SK-N-DZ (cell line): ENCODE results near the gene YRDC. TPM values are rescaled to one million over a fixed set of nuclear protein-coding genes. Genes with fewer than 3 reads are reported as not detected.
A peak's percentile ranks its signal among the peaks of the same experiment; 100 is the strongest.

ENCODE experiments used
- DNase-seq: peaks from one replicate; pipeline ENCODE4 v3.0.0-alpha.2; 2015; ENCODE audit warnings: low spot score
- polyA plus RNA-seq, 2 experiments: library from polyadenylated mRNA; depleted of rRNA; stranded (reverse); fragments of >200 nt; gene quantifications; 2 replicates each; pipeline ENCODE4 v1.2.3, GENCODE V29; 2014

YRDC gene
- 33.2 and 33.4 TPM in 2 replicates for polyA plus RNA-seq (2014; cell fraction: cytosol; rRNA removed)
- polyA plus RNA-seq (2014; cell fraction: nucleus; rRNA removed), result 15.2 and 15.7 TPM in 2 replicates

DNA sequence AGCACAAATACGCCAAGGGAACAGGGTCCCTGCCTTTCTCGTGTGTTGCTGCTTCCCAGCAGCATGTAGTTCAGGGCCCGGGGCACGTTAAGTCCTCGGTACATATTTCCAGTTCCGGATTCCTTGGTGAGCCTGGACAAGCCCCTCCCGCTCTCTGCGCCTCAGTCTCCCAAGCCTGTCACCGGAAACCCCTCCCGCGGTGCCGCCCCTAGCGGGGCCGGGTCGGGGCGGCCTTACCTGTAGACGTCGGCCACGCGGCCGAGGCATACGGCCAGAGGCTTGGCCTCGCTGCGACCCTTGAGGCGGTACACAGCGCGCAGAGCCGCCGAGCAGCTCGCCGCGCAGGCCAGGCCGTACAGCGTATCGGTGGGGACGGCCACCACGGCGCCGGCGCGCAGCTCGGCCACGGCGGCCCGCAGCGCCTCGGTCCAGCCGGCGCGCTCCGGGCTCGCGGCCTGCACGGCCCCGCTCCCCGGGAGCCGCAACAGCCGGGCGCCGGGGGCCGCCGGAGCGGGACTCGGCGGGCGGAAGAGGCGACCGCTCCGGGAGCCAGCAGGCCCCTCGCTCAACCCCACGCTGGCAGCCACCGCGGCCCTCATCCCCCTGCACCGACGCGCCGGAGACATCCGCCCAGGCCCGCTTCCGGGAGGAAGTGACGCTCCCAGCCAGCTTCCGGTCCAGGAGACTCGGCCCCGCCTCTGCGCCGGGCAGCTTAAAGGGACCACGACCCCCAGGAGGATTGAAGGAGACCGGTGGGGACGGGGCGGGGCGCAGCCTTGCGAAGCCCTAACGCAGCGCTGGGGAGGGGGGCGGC is at the start of gene YRDC, which contains the start of gene C1orf122:
TSS of gene YRDC (minus strand) at position 654 of the 814 bp plus-strand sequence. CDS start at position 626, 28 bp downstream.
TSS of gene C1orf122 (plus strand) at position 236 of the 814 bp plus-strand sequence. CDS start 615 bp downstream, outside the sequence.
- DNase-seq, result peak; percentile 91

DNA sequence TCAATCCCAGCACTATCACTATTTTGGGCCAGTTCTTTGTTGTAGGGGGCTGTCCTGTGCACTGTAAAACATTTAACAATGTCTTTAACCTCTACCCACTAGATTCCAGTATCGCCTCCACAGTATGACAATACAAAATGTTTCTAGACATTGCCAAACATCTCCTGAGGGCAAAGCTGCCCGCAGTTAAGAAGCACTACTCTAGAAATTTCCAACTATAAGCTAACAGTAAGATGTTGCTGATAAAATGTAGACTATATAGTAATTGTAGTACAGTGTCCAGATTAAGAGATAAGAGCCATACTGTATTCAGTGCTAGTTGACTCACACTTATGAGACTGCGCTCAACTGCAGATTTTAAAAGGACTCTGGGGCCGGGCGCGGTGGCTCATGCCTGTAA is 46.4 kb upstream of the YRDC start:
- DNase-seq, result no peak

DNA sequence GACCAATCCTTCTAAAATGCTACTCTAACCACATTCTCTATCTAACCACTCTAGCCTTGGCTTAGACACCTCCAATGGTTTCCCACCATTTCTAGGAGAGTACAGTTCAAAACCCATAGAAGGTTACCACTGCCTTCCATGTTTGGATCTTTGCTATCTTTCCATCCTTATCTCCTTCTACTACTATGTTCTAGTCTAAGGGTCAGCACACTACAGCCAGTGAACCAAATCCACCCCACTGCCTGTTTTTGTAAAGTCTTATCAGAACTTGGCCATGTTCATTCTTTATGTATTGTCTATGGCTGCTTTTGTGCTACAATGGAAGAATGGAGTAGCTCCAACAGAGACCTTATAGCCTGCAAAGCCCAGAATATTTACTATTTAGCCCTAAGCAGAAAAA is 45.1 kb upstream of the YRDC start:
- no peak for DNase-seq

- no peak for DNase-seq
Observed at GRCh38 chr1:37851782-37852210, 43.8 kb upstream of the YRDC start.

DNA sequence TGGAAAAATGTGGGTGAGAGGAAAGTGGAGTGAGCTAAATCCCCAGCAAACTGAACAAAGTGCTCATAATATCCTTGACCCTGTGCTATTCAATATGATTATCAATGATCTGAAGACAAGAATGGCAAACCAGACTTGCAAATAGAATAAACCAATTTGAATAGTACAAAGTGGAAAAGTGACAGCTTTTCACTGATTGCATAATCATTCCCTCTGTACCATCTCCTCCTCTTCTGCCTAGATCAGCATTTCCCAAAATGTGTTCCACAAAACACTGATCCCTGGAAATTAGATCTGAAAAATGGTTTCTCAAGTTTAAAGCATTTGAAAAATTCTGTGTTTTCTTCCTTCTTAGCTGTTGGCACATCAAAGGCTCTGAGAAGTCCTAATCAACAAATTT is 43.3 kb upstream of the YRDC start:
- DNase-seq, result no peak

DNA sequence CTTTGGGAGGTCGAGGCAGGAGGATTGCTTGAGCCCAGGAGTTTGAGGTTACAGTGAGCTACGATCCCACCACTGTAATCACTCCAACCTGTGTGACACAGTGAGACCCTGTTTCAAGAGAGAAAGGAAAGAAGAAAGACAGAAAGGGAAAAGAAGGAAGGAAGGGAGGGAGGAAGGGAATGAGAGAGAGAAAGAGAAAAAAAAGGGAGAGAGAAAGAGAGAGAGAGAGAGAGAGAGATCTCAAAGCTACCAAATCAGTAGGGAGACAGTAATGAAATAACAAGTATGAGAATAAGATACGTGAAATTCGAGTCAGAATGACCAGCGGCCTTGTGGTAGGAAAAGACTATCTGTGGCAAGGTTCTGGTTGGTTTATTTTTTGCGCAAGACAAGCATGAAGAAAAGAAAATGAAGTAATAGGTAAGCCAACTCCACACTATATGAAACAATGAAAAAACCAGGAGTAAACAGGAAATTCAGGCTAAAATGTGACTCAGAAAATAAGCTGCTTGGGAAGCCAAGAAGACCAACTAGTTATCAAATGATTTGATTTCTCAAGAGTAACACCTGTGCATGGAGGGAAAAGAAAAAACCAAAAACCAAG is 42.4 kb upstream of the YRDC start:
- no peak for DNase-seq

DNA sequence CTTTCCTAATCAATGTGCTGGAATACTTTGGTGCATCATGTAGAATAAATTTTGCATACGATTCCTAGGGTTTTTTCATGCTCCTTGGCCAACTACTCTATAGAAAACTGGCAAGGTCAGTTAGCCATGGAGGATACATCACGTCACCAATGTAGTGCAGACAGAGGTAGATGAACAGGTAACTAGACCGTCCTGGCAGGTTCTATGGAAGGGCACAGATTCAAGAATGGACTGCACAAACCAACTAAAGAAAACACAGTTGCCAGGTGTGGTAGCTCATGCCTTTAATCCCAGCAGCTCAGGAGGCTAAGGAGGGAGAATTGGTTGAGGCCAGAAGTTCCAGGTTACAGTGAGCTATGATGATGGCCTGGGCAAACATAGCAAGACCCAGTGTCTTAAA is 41.5 kb upstream of the YRDC start:
- no peak for DNase-seq

DNA sequence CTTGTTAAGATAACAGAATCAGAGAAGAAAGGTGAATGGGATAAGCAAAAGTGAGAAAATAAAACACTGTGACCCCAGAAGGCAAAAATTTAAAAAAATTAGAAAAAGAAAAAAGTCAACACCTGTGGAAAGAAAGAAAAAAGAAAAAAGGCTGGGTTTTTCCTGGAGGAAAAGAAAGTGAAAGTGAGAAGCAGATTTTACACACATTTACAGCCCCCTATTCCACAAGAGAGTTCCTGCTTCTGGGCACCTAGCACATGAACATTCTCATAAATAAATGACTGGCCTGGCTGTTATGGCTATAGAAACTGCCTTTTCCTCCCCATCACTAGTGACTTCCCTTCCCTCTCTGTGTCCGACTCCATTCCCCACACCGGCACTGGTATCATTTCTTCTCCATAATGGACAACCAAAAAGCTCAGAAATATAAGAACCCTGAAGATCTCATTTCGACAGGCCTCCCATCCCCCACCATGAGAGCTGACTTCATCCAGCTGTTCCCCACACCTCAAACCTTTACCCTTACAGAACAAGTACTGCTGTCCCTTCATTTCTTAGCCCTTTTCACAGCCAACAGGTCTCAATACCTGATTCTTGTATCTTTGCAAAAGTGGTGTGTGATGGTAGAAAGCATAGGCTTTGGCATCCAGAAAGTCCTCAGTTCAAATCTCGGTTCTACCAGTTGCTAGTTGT is 38.8 kb upstream of the YRDC start:
- DNase-seq, result no peak

GRCh38 chr1:37845786-37846185 is 37.8 kb upstream of the YRDC start:
- DNase-seq, result no peak

GRCh38 chr1:37845049-37845646 is 37.1 kb upstream of the YRDC start:
- no peak for DNase-seq

- no peak for DNase-seq
Observed at GRCh38 chr1:37844536-37844935, 36.5 kb upstream of the YRDC start.

- no peak for DNase-seq
Observed at GRCh38 chr1:37841652-37842051, 33.6 kb upstream of the YRDC start.

- no peak for DNase-seq
Observed at GRCh38 chr1:37840711-37841110, 32.7 kb upstream of the YRDC start.

DNA sequence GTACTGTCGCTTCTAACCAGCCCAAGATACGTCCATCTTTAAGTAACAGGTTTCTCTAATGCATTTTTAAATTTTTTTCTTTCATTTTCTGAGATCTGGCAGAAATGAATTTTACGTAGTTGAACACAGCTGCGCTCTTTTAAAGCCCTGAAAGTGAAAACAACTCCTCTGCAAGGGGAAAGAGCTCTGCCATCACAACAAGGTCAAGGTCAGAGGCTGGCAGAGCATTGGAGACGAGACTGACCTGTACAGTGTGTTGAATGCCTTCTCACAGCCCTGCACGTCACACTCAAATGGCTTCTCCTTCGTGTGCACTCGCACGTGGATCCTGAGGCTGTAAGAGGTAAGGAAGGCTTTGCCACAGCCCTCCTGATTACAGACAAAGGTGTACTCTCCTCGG is 31.7 kb upstream of the YRDC start:
- no peak for DNase-seq

DNA sequence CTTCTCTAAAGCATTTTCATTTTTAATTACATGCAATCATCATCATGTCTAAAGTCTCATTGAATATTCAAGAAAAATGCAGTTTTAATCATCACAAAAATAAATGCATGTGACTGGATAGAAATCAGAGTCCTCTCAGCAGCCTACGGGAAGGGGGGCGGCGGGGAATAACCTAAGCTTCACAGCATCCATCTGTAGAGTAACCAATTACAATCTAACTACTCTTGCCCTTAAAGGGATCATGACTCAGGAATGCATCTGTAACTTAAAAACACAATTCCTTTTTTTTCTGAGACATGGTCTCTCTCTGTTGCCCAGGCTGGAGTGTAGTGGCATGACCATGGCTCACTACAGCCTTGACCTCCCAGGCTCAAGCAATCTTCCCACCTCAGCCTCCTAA is 28.8 kb upstream of the YRDC start:
- DNase-seq, result no peak

GRCh38 chr1:37831809-37832208 is 23.8 kb upstream of the YRDC start:
- no peak for DNase-seq

DNA sequence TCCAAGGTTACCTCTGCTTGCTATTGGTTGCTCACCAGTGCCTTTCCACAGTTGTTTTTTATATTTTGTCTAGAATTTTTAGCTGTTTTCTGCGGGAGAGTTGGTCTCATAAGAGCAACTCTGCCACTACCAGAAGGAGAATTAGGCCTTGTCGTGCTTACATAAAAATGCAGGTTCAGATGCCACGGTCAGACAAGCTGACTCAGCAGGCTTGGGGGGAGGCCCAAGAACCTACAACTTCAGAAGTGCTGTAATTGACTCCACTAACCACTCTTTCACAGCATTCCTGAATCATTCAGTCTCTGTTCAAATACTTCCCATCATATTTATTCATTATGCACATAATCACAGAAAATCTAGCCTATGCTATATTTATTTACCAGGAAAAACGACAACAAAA is 23.1 kb upstream of the YRDC start:
- no peak for DNase-seq

DNA sequence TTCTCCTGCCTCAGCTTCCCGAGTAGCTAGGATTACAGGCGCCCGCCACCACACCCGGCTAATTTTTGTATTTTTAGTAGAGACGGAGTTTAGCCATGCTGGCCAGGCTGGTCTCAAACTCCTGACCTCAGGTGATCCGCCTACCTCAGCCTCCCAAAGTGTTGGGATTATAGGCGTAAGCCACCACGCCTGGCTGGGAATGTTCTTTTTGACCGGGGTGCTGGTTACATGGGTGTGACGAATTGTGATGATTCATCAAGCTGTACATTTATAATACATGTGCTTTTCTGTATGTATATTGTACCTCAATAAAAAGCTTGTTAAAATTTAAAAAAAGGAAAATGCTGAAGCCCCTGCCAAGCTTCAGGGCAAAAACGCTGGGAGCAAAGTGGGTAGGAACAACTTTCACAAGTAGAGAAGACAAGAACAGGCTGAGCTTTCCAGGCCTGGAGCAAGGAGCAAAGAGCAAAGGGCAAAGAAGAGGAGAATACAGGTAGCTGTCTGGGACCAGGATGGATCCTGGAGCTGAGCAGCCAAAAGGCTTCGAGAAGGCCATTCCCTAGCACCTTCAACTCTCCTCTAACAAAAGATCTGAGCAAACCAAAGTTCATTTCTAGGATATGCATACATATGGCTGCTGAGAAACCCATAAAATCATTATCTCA is 20.5 kb upstream of the YRDC start:
- no peak for DNase-seq

DNA sequence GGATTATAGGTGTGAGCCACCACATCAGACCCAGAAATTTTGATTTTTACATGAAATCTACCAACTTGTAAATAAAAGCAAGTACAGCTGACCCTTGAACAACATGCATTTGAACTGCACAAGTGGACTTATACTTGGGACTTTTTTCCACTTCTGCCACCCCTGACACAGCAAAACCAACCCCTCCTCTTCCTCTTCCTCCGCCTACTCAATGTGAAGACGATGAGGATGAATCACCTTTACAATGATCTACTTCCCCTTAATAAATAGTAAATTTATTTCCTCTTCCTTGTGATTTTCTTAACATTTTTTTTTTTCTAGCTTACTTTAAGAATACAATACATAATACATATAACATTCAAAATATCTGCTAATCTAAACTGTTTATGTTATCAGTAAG is 17.5 kb upstream of the YRDC start:
- no peak for DNase-seq

DNA sequence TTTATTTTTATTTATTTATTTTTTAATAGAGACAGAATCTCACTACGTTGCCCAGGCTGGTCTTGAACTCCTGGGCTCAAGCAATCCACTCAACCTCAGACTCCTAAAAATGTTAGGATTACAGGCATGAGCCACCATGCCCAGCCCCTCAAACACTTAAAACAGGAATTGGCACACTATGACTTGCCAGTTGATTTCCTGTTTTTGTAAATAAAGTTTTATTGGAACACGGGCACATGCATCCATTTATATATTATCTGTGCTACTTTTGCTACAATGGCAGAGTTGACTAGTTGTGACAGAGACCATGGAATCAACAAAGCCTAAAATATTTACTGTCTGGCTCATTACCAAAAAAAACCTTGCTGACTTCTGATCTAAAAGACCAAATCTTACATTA is 16.0 kb upstream of the YRDC start:
- DNase-seq, result no peak
